Chondrocyte (in vitro differentiated cells): ENCODE results near the gene KCNJ14. TPM values are rescaled to one million over a fixed set of nuclear protein-coding genes. Genes with fewer than 3 reads are reported as not detected.

ENCODE experiments used
- DNase-seq: peaks from one replicate; pipeline ENCODE4 v3.0.0; 2021; ENCODE audit warnings: mixed read lengths, low spot score
- H3K27ac Mint-ChIP-seq: one replicate; pipeline ENCODE4 v1.8.0; 2021; ENCODE audit warnings: mild to moderate bottlenecking, moderate library complexity, mixed read lengths; ENCODE audit not compliant: unreplicated experiment
- H3K27me3 Mint-ChIP-seq: 2 replicates; pipeline ENCODE4 v1.8.0; 2021; ENCODE audit warnings: low read depth, mixed read lengths
- H3K36me3 Mint-ChIP-seq: 2 replicates; pipeline ENCODE4 v1.8.0; 2021; ENCODE audit warnings: low read depth, mixed read lengths
- H3K4me1 Mint-ChIP-seq: 2 replicates; pipeline ENCODE4 v1.8.0; 2021; ENCODE audit warnings: low read depth, mild to moderate bottlenecking, mixed read lengths
- H3K4me3 Mint-ChIP-seq: one replicate; pipeline ENCODE4 v1.8.0; 2021; ENCODE audit warnings: mild to moderate bottlenecking, moderate library complexity, mixed read lengths; ENCODE audit not compliant: unreplicated experiment
- H3K9me3 Mint-ChIP-seq: 2 replicates; pipeline ENCODE4 v1.8.0; 2021; ENCODE audit warnings: low read depth, mixed read lengths
- CTCF ChIP-seq: fragments of 200-600 bp; sonication (generic); IDR thresholded peaks from 2 replicates; pipeline ENCODE4 v1.5.0; 2021; ENCODE audit warnings: antibody characterized with exemption, mild to moderate bottlenecking, moderate library complexity
- total RNA-seq: library from RNA; stranded (reverse); gene quantifications from 3 replicates; pipeline ENCODE4 v1.2.1, GENCODE V29; 2021

Gene KCNJ14
- total RNA-seq, 1 donor from 2014 or later = 0.95 TPM

- Mint-ChIP-seq H3K4me1 (peaks cover 25% of the 10 kb centered on the region), H3K36me3 (peaks cover 16% of the 10 kb centered on the region), H3K4me3 (no peak overlapping the region), H3K27ac (no peak overlapping the region), H3K27me3 (no peaks in the 10 kb centered on the region), H3K9me3 (no peaks in the 10 kb centered on the region)
- DNase-seq = no peak
- TF ChIP-seq CTCF = no peak
These were observed 24.8 kb downstream of the KCNJ14 start for GRCh38 chr19:48480183-48480557.

- Mint-ChIP-seq H3K9me3 (no peaks in the 10 kb centered on the region), H3K4me1 (peaks cover 25% of the 10 kb centered on the region), H3K36me3 (peaks cover 11% of the 10 kb centered on the region), H3K27ac (peak overlapping the region; percentile 51), H3K27me3 (no peaks in the 10 kb centered on the region), H3K4me3 (no peak overlapping the region)
- DNase-seq = no peak
- no peak for TF ChIP-seq CTCF
These were observed 25.5 kb downstream of the KCNJ14 start for GRCh38 chr19:48480558-48481500.

- Mint-ChIP-seq H3K27me3 (no peaks in the 10 kb centered on the region), H3K9me3 (no peaks in the 10 kb centered on the region), H3K4me3 (no peak overlapping the region), H3K4me1 (peaks cover 30% of the 10 kb centered on the region), H3K36me3 (peaks cover 9% of the 10 kb centered on the region), H3K27ac (peak overlapping the region; percentile 57)
- no peak for DNase-seq
- TF ChIP-seq CTCF = no peak
These were observed 26.7 kb downstream of the KCNJ14 start for GRCh38 chr19:48481846-48482639.

GRCh38 chr19:48483301-48483700 is 27.9 kb downstream of the KCNJ14 start:
- peaks cover 41% of the 10 kb centered on the region for H3K4me1 Mint-ChIP-seq
- no peak overlapping the region for H3K4me3 Mint-ChIP-seq
- no peak overlapping the region for H3K27ac Mint-ChIP-seq
- no peak for TF ChIP-seq CTCF
- H3K27me3 Mint-ChIP-seq = no peaks in the 10 kb centered on the region
- DNase-seq = no peak
- peaks cover 9% of the 10 kb centered on the region for H3K36me3 Mint-ChIP-seq
- no peaks in the 10 kb centered on the region for H3K9me3 Mint-ChIP-seq

GRCh38 chr19:48484247-48484893 is 29.0 kb downstream of the KCNJ14 start:
- H3K9me3 Mint-ChIP-seq = no peaks in the 10 kb centered on the region
- H3K36me3 Mint-ChIP-seq = peaks cover 6% of the 10 kb centered on the region
- TF ChIP-seq CTCF = no peak
- no peak for DNase-seq
- H3K27ac Mint-ChIP-seq = no peak overlapping the region
- peaks cover 47% of the 10 kb centered on the region for H3K4me1 Mint-ChIP-seq
- H3K4me3 Mint-ChIP-seq = no peak overlapping the region
- no peaks in the 10 kb centered on the region for H3K27me3 Mint-ChIP-seq
